Kidney tubule cell (primary cell): ENCODE results near the gene IFFO2.

Source experiments
- DNase-seq: peaks from one replicate; pipeline ENCODE4 v3.0.0-alpha.2; 2018; ENCODE audit warnings: low spot score

The IFFO2 gene

DNA sequence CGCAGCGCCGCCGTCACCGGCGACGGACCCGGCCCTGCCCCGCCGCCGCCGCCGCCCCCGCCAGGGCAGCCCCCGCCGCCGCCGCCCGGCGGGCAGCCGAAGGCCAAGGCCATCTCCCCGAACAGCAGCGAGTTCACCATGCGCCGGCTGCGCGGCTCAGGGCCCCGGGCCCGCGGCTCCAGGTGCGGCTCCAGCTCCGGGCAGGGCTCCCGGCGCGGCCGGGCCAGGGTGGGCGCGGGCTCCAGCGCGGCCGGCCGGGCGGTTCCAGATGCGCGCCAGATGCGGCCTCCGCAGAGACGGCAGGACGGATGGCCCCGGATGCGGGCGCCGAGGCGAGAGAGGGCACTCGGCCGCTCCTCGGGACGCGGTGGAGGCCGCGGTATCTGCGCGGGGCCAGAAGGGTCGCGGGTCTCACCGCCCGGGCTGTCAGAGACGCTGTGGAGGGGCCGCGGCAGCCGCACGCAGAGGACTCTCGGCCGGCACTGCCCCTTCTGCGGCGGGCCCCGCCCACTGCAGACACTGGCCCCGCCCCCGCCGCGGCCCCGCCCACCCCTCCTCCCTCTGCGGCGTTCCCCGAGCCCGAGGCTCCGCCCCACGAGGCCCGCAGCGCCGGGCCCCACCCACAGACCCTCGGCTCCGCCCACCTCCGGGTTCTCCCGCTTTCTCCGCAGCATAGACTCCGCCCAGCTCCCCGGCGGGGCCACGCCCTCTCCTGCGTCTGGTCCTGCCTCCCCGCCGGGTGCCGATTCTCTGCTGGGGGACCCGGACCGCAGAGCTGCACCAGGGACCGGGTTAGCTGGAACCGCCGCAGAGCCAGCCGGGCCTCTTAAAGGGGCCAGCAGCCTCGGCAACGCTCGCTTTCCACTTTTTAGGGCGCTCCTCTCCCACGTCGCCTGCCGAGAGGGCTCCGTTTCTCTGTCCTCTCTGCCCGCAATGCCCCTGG is at the start of gene IFFO2:
IFFO2 (minus strand) TSS at position 484 of the 943 bp plus-strand sequence; CDS start at position 140, 344 bp downstream.
- peak; percentile 95 for DNase-seq

DNA sequence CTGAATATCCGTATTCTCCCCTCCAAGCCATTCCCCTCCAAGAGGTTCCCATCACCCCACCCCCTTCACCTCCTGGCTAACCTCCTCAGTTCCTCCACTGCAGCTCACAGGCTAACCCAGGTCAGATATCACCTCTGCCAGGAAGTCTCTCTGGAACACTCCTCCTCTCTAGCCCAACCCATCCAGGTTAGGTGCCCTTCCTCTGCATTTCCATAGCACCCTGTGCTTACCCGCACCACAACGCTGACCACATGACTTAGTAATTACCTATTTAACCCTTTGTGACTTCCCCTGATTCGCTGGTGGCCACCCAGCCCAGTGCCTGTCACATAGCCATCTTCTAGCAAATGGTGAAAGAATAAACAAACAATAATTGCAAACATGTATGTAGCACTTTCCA is 49.5 kb upstream of the IFFO2 start:
- peak; percentile 19 for DNase-seq

DNA sequence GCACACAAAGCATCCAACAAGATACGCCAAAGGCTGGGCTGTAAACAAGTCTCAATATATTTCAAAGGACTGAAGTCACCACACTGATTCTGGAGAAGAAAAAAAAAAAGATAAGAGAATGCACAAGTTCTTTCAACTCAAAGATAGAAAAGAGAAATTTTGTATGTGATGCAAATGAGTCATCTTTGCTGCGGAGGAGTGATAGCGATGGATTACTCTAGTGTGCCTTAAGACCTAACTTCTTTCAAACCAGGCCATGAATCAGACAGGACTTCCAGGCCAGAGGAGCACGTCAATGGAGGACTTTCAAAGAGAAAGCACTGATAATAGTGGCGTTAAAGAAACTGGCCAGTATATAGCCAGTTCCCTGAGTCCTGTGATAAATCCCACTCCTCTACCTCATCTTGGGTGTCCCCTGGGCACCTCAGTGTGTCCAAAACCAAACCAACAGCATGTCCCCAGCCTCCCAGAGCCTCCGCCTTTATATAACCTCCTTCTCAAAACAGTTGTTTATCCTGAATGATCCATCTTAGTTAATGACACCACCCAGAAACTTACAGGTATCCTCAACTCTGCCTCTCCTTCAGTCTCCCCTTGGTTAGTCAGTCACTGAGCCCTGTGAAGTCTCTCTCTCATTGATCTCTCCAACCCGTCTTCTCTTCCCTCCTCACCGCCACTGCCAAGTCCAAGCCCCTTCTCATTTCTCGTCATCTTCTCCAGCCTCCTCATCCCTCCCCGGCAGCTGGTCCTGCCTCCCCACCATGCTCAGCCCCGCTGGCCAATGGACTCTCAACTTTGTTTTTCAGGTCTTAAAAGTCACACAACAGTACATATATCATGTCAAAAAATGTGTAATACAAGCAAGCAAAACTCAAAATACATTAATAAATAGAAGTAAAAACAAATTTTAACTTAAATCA is 47.2 kb upstream of the IFFO2 start:
- no peak for DNase-seq

DNA sequence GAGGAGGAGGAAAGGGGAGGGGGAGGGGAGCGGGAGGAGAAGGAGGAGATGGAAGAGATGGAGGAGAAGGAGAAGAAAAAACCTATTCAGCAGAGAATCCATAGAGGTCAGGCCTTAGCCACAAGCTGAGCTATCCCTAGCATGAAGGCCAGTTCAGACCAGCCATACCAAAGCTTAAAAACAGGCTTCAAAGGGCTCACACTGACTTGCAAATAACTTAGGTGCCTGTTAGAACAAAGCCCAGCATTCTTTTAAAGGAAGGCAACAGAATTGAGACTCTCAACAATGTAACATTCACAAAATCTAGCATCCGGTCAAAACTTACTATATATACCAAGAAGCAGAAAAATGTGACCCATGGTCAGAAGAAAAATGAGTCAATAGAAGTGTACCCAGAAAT is 43.6 kb upstream of the IFFO2 start:
- DNase-seq: no peak

DNA sequence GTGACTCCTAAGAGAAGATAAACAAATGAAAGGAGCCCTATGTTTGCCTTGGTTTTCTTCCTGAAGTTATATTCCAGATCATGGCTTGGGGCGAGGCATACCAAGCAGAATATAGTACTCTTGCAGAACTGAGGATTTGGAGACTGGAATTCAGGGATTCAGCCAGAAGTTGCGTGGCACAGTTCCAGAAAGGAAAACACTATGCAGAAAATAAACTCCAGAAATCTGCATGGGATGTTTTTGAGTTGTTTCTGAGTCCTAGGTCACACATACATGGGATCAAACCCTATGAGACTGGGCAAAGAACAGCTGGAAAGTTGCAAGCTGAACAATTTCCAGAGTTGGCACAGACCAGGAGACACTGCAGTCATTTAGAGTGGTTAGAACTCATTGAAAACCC is 42.9 kb upstream of the IFFO2 start:
- no peak for DNase-seq

DNA sequence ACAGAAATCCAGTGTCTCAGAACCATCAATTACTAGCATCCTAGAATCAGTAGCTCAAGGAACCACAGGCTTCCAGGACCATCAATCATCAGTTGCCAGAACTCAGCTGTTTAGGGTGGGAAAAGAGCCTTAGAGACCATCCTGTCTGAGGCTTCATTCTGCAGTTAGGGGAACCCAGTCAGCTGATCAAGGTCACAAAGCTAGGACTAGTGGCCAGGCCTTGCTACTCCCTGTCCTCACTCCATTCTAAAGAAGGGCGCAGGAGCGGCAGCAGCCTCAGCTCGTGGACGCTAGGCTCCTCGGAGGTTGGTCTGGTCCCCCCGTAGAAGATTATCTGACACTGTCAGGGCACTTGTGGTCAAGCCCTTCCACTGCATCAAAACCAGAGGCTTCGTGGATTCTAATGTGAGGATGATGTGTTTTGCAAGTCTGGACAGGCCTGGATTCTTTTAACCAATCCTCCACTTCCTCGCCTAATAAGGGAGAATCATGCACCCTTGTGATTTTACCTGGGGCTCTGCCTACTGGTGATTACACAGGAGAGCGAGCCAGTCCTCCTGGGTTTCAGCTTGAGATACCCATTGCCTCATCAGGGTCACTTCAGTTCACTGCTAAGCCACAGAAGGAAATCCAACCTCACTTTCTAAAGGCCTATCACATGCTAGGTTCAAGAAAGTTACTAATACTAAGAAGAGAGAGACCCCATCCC is 41.7 kb upstream of the IFFO2 start:
- peak; percentile 57 for DNase-seq

DNA sequence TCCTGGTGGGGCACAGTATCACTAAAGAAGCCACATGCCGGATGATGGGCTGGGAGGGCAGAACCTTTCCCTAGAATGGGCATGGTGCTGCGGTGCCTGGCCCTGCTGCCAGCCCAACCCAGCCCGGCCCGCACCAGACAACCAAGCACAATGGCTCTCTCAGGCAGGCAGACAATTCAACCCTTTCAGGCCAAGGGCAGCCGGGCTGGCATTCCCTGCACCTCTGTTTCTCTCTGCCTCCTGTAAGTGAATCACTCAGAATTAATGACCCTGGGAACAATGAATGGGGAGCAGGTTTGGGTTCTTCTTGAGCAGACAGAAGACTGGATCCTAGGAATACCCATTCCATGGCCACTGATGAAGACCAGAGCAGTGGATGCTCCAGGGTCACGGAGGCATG is 41.0 kb upstream of the IFFO2 start:
- DNase-seq: peak; percentile 11

DNA sequence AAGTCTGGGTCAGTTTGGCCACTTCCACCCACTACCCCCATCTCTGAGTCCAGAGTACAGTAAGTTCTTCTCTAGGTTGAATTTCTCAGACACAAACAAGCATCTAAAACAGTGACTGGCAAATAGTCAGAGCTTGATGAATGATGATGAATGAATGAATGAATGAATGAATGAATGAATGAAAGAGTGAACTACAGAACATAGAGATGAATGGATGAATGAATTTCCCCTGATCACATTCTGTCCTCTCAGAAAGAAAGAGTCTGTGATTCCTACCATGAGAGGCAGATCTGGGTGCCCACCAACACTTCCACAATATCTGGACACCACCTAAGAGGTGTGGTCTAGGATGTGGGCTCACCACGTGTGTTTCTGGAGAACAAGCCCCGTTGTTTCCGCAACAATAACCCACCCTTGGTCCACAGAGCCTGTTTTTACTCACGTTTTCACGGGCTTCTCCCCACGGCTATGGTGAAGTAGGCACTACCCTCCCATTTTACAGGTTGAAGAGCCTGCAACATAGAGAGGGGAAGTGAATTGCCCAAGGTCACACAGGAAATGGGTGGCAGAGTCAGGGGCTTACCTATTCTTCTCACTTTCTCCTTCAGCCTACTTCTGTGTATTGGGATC is 40.2 kb upstream of the IFFO2 start:
- DNase-seq: no peak

DNA sequence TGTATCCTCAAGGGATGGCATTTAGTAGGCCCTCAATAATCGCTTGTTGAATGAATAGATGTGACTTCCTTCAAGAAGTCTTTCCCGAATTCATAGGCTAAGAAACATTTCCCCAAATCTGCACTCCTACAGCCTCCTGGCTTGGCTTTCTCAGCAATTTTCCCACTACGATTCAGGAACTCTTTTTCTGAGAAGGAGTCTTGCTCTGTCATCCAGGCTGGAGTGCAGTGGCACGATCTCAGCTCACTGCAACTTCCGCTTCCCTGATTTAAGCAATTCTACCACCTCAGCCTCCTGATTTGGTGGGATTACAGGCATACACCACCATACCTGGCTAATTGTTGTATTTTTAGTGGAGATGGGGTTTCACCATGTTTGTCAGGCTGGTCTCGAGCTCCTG is 37.9 kb upstream of the IFFO2 start:
- no peak for DNase-seq

DNA sequence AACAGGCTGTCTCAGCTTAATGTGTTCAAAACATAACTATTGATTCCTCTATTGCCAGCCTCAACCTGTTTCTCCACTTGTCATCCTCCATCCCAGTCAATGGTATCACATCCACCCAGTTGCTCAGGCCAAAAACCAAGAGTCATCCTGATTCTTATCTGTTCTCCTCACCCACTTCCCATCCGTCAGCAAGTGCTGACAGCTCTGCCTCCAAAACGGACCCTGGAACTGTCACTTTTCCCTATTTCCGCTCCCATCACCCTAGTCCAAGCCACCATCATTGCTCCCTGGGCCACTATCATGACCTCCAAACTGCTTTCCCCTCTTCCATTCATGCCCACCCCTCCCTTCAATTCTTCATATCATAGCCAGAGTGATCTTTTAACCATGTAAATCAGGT is 36.2 kb upstream of the IFFO2 start:
- no peak for DNase-seq

DNA sequence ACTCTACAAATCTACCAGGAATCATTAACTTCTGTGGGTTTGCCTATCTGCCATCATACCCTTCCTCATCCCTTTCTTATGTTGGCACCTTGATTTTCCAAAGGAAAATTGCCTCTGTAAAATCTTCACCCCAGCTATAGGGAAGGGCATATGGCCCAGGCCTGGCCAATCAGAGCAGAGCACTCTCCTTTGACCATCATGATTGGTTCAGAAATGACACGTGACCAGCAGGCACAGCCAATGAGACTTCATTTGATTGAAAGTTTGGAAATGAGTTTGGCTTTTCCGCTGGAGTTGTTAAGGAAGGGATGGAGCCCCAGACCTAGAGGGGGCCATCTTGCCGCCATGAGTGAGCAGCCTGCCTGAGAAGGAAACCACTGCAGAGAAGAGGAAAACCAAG is 35.1 kb upstream of the IFFO2 start:
- DNase-seq: no peak

DNA sequence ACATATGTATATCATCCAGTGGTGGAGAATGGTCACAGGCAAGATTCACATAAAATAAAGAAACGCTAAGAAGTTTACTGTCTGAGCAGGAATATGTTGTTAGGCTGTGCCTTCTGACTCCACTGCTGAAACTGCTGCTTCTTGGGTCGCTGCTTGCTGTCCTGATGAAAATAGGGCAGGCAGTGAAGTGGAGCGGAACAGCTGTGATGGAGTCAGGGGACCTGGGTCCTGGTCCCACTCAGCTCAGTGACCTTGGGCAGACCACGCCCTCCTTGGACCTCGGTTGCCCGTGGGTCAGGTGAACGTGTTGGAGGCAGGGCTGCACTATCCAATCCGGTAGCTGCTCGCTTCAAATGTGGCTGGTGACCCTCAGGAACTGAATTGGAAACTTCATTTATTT is 33.4 kb upstream of the IFFO2 start:
- DNase-seq: no peak

DNA sequence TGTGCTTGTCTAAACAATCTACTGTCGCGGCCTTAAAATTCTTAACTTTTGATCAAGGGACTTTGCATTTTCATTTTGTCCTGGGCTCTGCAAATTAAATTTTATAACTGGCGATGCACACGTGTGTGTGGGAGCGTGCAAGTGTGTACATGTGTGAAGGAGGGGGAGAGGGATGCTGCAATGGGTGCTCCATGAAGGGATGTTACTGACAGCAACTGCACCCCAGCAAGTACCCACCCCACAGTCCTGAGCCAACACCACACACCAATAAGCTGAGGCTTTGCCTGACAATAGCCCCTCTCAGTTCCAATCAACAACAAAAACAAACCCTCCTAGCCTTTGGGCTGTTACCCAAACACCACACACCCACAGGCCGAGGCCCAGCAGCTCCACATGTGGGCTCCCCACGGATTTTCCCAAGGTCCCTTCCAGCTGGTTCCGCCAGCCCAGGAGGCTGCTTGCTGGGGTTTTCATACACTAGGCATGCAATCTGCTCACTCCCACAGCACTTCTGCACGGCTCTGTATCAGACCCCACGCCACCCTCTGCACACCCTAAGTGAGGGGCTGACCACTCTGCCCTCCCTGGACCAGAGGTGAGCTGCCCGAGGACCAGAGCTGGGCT is 32.8 kb upstream of the IFFO2 start:
- DNase-seq: no peak

DNA sequence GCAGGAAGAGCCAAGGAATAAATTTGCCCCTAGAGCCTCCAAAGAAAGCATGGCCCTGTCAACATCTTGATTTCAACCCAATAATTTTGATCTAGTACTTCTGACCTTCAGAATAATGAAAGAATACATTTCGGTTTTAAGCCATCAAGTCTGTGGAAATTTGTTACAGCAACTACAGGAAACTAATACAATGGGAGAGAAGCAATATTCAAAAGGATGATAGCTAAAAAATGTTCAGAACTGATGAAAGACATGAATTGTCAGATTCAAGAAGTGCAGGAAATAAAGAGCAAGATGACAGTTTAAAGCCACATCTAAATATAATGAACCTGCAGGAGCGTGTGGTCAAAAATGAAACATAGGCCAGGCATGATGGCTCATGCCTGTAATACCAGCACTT is 24.8 kb upstream of the IFFO2 start:
- no peak for DNase-seq

DNA sequence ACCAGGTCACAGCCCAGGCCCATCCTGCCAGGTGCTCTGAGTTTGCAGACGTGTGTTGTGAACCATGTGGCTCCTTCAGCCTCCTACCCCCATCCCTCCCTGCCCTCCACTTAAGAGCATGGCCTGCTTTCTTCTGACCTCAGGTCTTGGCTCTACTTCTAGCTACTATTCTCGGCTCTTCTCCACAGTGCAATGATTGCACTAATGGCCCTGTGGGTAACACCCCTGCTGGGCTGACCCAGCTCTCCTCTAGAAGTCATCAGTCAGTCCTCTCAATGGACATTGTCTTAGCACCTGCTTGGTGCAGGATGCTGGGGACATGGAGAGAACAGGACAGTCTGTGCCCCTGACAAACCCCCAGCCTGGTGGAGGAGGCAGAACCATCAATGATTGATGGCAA is 22.2 kb upstream of the IFFO2 start:
- no peak for DNase-seq

DNA sequence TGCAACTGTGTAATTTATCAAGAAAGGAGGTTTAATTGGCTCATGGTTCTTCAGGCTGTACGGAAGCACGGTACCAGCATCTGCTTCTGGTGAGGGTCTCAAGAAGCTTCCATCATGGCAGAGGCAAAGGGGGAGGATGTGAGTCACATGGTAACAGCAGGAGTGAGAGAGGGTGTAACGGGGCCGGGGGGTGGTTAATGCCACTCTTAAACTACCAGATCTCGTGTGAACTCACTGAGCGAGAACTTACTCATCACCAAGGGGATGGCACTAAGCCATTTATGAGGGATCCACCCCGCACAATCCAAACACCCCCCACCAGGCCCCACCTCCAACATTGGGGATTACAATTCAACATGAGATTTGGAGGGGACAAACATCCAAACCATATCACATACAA is 21.0 kb upstream of the IFFO2 start:
- DNase-seq: no peak

DNA sequence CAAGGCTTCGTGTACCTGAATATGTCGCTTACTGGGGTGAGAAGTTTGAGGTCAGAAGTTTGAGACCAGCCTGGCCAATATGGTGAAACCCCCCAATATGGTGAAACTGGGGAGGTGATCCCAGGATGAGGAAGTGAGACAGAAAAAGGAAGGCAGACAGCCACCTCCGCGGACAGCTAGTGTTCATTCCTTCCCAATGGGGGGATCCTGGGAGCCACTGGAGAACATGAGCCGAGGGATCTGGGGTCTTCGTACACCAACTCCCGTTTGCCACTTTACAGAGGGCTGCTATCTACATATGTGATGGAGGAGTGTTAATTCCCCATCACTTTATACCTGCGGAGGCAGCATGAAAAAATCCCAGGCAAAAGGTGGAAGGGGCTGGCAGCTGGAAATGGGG is 19.6 kb upstream of the IFFO2 start:
- no peak for DNase-seq

DNA sequence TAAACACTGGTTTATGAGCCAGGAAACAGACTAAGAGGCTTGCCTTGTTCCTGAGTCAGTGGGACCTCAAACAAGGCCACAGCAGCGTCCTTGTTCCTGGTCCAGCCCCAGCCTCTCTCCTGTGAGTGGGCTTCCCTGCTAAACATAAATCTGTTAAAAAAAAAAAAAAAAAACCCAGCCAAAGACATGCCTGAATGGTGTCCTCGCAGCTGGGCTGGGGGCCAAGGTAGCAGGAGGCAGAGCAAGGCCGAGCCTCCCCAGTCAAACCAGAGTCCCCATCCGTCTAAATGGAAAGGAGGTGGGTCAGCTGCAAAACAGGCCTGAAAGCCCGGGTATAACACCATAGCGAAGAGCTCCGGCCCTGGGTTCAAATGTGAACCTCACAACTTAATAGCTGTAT is 18.1 kb upstream of the IFFO2 start:
- no peak for DNase-seq

DNA sequence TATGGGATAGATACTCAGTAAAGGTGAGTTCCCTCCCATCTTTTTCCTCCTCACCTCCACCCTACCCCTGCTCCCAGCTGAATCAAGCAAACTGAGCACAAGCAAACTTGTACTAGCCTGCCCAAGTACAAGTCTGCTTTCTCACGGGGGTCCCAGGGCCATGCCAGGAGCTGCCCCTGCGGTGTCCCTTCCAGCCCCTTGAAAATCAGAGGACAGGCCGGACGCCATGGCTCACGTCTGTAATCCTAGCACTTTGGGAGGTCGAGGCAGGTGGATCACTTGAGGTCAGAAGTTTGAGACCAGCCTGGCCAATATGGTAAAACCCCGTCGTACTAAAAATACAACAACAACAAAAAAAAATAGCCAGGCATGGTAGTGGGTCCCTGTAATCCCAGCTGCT is 17.5 kb upstream of the IFFO2 start:
- DNase-seq: no peak

DNA sequence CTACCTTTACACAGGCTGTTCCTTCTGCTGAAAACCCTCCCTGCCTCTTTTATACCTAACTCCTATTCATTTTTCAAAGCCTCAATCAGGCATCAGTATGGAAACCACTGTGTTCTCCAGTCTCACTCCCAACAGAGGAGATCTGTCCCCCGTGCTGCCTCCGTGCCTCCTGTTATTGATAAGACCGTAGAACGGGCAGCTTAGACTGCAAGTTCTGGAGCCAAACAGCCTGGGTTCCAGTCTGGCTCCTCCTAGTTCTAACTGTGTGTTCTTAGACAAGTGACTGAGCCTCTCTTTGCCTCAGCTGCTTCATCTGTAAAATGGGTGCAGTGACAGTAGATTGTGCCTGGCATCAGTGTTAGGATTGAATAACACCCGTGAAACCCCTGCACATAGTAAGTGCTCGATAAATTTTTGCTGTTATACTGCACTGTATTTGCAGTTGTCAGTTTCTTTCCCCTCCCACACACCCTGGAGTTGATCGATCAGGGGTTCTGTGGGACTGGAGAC is 17.0 kb upstream of the IFFO2 start:
- DNase-seq: no peak

DNA sequence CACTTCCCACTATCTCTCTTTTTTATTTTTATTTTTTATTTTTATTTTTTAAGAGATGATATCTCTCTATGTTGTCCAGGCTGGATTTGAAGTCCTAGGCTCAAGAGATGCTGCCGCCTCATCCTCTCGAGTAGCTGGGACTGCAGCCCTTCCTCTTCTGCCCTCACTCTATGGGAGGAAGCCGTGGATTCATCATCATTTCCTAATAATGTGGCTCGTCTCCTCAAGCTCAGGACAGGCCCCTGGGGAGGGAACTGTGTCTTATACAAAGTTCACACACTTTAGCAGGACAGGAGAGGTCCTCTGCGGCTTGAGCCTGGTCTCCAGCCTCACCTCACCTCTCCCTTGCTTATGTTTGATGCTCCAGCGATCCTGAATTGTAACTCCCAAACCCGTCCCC is 16.5 kb upstream of the IFFO2 start:
- no peak for DNase-seq
